ENCODE results near the gene RUNX1. TPM values are rescaled to one million over a fixed set of nuclear protein-coding genes. Genes with fewer than 3 reads are reported as not detected.

The RUNX1 gene
- polyA plus RNA-seq, 1 of the 3 experiments (the other 2 are of a cell fraction) = 17.1 TPM

DNA sequence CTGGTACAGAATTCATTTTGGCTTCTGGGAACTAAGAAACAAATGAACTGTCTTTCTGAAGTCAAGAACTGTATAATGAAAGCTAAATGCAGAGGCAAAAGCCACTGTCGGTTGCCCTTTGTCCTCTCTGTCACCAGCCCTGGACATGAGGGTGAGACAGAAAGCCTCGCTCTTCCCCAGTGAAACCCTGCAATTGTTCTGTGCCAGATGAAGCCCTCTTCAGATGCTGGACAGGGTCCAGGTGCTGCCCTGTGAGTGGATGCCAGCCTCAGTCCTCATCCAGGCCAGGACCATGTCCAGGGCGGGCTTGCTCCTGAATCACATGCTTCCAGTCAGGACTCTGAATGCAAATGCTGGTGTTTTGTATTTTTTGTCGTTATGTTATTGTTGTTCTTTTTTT is 138.7 kb downstream of the RUNX1 start:
- no peaks in the 10 kb centered on the region for H3F3A ChIP-seq (replicated peaks; ENCODE audit: insufficient read depth)
- CTCF ChIA-PET = interaction anchor here (0.9 to 2.2 kb wide), 4 partner anchors 165 to 930 kb away, joined by 3 to 6 read pairs (median 4); no protein-coding TSS in a partner anchor
- no peak overlapping the region for H3K4me3 ChIP-seq (ENCODE audit: low read depth in 2 of 2, low read length in 1 of 2)
- no peaks in the 10 kb centered on the region for H3K9me2 ChIP-seq
- POLR2A ChIA-PET = no interaction called here
- no peak for DNase-seq
- no peak overlapping the region for H2AFZ ChIP-seq (ENCODE audit: low read depth)
- no peak overlapping the region for H3K4me2 ChIP-seq
- WGBS (ENCODE audit: low lambda C conversion rate) = 92% methylated on average over 4 of the region's 4 CpGs
- no peak overlapping the region for H3K9ac ChIP-seq
- no peaks in the 10 kb centered on the region for H3K36me3 ChIP-seq (replicated peaks in 1 of 2; ENCODE audit: control insufficient read depth in 1 of 2, insufficient read depth in 2 of 2, low read length in 1 of 2)
- TF ChIP-seq RXRA (IDR thresholded peaks at IDR 0.05; ENCODE audit: borderline replicate concordance, low read depth) (no peak), SIN3A (IDR thresholded peaks at IDR 0.05; ENCODE audit: borderline replicate concordance, low read depth, low read length) (no peak), MEF2A (IDR thresholded peaks at IDR 0.05; ENCODE audit: borderline replicate concordance, low read depth) (no peak), NRF1 (IDR thresholded peaks at IDR 0.05; ENCODE audit: low read depth, low read length) (no peak), EZH2phosphoT487 (IDR thresholded peaks at IDR 0.05; ENCODE audit: borderline replicate concordance, low read depth) (no peak), FOXJ3 (CRISPR knock-in tag; IDR thresholded peaks at IDR 0.05) (no peak), RFX5 (IDR thresholded peaks at IDR 0.05; ENCODE audit: low read length) (no peak), CHD2 (IDR thresholded peaks at IDR 0.05; ENCODE audit: low read length, partially characterized antibody) (no peak), FOXM1 (IDR thresholded peaks at IDR 0.05; ENCODE audit: low read depth) (no peak), MXI1 (IDR thresholded peaks at IDR 0.05; ENCODE audit: low read depth, low read length) (no peak), JUND (IDR thresholded peaks at IDR 0.05) (no peak), NFIC (IDR thresholded peaks at IDR 0.05; ENCODE audit: borderline replicate concordance) (no peak), POLR2AphosphoS5 (IDR thresholded peaks at IDR 0.05; ENCODE audit: low read depth, low read length) (no peak), TCF12 (IDR thresholded peaks at IDR 0.05) (no peak)
- TF ChIP-seq, protein P1, sequence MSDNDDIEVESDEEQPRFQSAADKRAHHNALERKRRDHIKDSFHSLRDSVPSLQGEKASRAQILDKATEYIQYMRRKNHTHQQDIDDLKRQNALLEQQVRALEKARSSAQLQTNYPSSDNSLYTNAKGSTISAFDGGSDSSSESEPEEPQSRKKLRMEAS (IDR thresholded peaks at IDR 0.05; ENCODE audit: low read depth) = no peak
- TF ChIP-seq, protein P2, sequence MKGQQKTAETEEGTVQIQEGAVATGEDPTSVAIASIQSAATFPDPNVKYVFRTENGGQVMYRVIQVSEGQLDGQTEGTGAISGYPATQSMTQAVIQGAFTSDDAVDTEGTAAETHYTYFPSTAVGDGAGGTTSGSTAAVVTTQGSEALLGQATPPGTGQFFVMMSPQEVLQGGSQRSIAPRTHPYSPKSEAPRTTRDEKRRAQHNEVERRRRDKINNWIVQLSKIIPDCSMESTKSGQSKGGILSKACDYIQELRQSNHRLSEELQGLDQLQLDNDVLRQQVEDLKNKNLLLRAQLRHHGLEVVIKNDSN (IDR thresholded peaks at IDR 0.05; ENCODE audit: borderline replicate concordance, low read depth) = no peak
- TF ChIP-seq, protein P3, sequence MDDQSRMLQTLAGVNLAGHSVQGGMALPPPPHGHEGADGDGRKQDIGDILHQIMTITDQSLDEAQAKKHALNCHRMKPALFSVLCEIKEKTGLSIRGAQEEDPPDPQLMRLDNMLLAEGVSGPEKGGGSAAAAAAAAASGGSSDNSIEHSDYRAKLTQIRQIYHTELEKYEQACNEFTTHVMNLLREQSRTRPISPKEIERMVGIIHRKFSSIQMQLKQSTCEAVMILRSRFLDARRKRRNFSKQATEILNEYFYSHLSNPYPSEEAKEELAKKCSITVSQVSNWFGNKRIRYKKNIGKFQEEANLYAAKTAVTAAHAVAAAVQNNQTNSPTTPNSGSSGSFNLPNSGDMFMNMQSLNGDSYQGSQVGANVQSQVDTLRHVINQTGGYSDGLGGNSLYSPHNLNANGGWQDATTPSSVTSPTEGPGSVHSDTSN (IDR thresholded peaks at IDR 0.05) = no peak
- TF ChIP-seq, protein P4, sequence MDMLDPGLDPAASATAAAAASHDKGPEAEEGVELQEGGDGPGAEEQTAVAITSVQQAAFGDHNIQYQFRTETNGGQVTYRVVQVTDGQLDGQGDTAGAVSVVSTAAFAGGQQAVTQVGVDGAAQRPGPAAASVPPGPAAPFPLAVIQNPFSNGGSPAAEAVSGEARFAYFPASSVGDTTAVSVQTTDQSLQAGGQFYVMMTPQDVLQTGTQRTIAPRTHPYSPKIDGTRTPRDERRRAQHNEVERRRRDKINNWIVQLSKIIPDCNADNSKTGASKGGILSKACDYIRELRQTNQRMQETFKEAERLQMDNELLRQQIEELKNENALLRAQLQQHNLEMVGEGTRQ (IDR thresholded peaks at IDR 0.05; ENCODE audit: borderline replicate concordance, low read depth, low read length) = no peak
- no peaks in the 10 kb centered on the region for H3K27me3 ChIP-seq (ENCODE audit: insufficient read depth)
- H3K27ac ChIP-seq (ENCODE audit: low read depth in 2 of 2, low read length in 1 of 2) = no peak overlapping the region
- H3K9me3 ChIP-seq = no peaks in the 10 kb centered on the region
- H3K79me2 ChIP-seq (ENCODE audit: insufficient read depth) = no peaks in the 10 kb centered on the region
- H3K4me1 ChIP-seq (ENCODE audit: control insufficient read depth in 1 of 2, insufficient read depth in 2 of 2, low read depth in 1 of 2, low read length in 1 of 2) = peaks cover 0 to 3% of the 10 kb centered on the region in 2 experiments; a peak in 1 of 4 replicates
- H4K20me1 ChIP-seq (ENCODE audit: insufficient read depth) = no peaks in the 10 kb centered on the region
